Muscle of leg (tissue), 16 donors: ENCODE data around the gene SFXN4. TPM values are rescaled to one million over a fixed set of nuclear protein-coding genes. Genes with fewer than 3 reads are reported as not detected.

Experiments used
- DNase-seq: peaks from one replicate; pipeline ENCODE4 v3.0.0; 2013
- H3K27ac ChIP-seq: one replicate; pipeline ENCODE4 v1.5.1; 2013; ENCODE audit warnings: mild to moderate bottlenecking, low read length, control low read depth
- H3K27me3 ChIP-seq: one replicate; pipeline ENCODE4 v1.6.1; 2013; ENCODE audit warnings: low read length; ENCODE audit not compliant: control insufficient read depth, insufficient read depth
- H3K36me3 ChIP-seq: one replicate; pipeline ENCODE4 v1.6.1; 2013; ENCODE audit warnings: low read length; ENCODE audit not compliant: control insufficient read depth, insufficient read depth
- H3K4me1 ChIP-seq: one replicate; pipeline ENCODE4 v1.6.1; 2013; ENCODE audit warnings: low read length; ENCODE audit not compliant: control insufficient read depth, insufficient read depth
- H3K4me3 ChIP-seq: one replicate; pipeline ENCODE4 v1.5.1; 2013; ENCODE audit warnings: low read length, control low read depth
- H3K9me3 ChIP-seq: replicated peaks from 2 replicates; pipeline ENCODE4 v1.6.1; 2013; ENCODE audit warnings: low read depth, low read length; ENCODE audit not compliant: control insufficient read depth
- WGBS: methylation state at CpG from one replicate; pipeline ENCODE4 v1.1.5; 2013; ENCODE audit warnings: missing lambda C conversion rate; ENCODE audit not compliant: insufficient coverage; 5-methylcytosine and 5-hydroxymethylcytosine counted together
- long read RNA-seq, 11 donors: transcript quantifications; one replicate each; lab custom pipeline, GENCODE V29; 2026
- polyA plus RNA-seq, 8 donors: library from polyadenylated mRNA; unstranded; fragments of 120-200 nt; gene quantifications; one replicate each; pipeline versions ENCODE4 v1.2.1 to v1.2.3, GENCODE V29; 2013; ENCODE audit warnings: inconsistent platforms in 1 of 8, low replicate concordance in 1 of 8; ENCODE audit not compliant: insufficient read length in 8 of 8, insufficient read depth in 1 of 8
- total RNA-seq: library from RNA; stranded (reverse); fragments of 120-200 nt; gene quantifications from one replicate; pipeline ENCODE4 v1.2.4, GENCODE V29; 2013

The SFXN4 gene
- total RNA-seq (18.9 TPM), polyA plus RNA-seq (10 to 100 TPM; 18.6 to 29.7 (median 21.5) TPM)
- long read RNA-seq, donor 1, partial matches to known transcripts = 5 of 7 reads
- long read RNA-seq, donor 1, other reads (novel, unspliced or antisense) = 0 of 7 reads
- long read RNA-seq, donor 2 = 0 reads
- long read RNA-seq, donor 3, partial matches to known transcripts = 18 of 22 reads
- long read RNA-seq, donor 3, other reads (novel, unspliced or antisense) = 0 of 22 reads
- long read RNA-seq, donor 4, partial matches to known transcripts = 0 of 1 reads
- long read RNA-seq, donor 4, other reads (novel, unspliced or antisense) = 0 of 1 reads
- long read RNA-seq, donor 5, transcript SFXN4-201 (14 exons, 1,363 nt) = major isoform, 10 of 16 reads
- long read RNA-seq, donor 5, partial matches to known transcripts = 6 of 16 reads
- long read RNA-seq, donor 5, other reads (novel, unspliced or antisense) = 0 of 16 reads
- long read RNA-seq, donor 6, transcript SFXN4-201 (14 exons, 1,363 nt) = major isoform, 10 of 20 reads
- long read RNA-seq, donor 6, partial matches to known transcripts = 10 of 20 reads
- long read RNA-seq, donor 6, other reads (novel, unspliced or antisense) = 0 of 20 reads
- long read RNA-seq, donor 7, partial matches to known transcripts = 0 of 1 reads
- long read RNA-seq, donor 7, other reads (novel, unspliced or antisense) = 0 of 1 reads
- long read RNA-seq, donor 8, partial matches to known transcripts = 0 of 3 reads
- long read RNA-seq, donor 8, other reads (novel, unspliced or antisense) = 0 of 3 reads
- long read RNA-seq, donor 9, transcript SFXN4-201 (14 exons, 1,363 nt) = major isoform, 5 of 5 reads
- long read RNA-seq, donor 9, partial matches to known transcripts = 0 of 5 reads
- long read RNA-seq, donor 9, other reads (novel, unspliced or antisense) = 0 of 5 reads
- long read RNA-seq, donor 10, partial matches to known transcripts = 5 of 8 reads
- long read RNA-seq, donor 10, other reads (novel, unspliced or antisense) = 0 of 8 reads
- long read RNA-seq, donor 11, partial matches to known transcripts = 0 of 4 reads
- long read RNA-seq, donor 11, other reads (novel, unspliced or antisense) = 0 of 4 reads

GRCh38 chr10:119165171-119166117, at the start of gene SFXN4:
SFXN4 (minus strand) TSS chr10:119165714; CDS start chr10:119165647, 67 bp downstream.
- peak; percentile 88 for DNase-seq
- Histone ChIP-seq H3K36me3 (peaks cover 33% of the 10 kb centered on the region), H3K27me3 (no peaks in the 10 kb centered on the region), H3K4me1 (peaks cover 19% of the 10 kb centered on the region), H3K27ac (peak within 1 kb of the TSS; percentile 89), H3K9me3 (no peaks in the 10 kb centered on the region), H3K4me3 (peak within 1 kb of the TSS; percentile 84)
- under 1% methylated on average over 89 of the region's 90 CpGs for WGBS

- Histone ChIP-seq H3K4me1 (peaks cover 23% of the 10 kb centered on the region), H3K9me3 (no peaks in the 10 kb centered on the region), H3K4me3 (no peak overlapping the region), H3K27me3 (no peaks in the 10 kb centered on the region), H3K27ac (peak overlapping the region; percentile 62), H3K36me3 (no peaks in the 10 kb centered on the region)
- DNase-seq = no peak
- WGBS = 63% methylated on average over 3 of the region's 12 CpGs
Measured at GRCh38 chr10:119211625-119212441, 46.3 kb upstream of the SFXN4 start.

- Histone ChIP-seq H3K27ac (no peak overlapping the region), H3K4me1 (peaks cover 28% of the 10 kb centered on the region), H3K27me3 (no peaks in the 10 kb centered on the region), H3K4me3 (no peak overlapping the region), H3K36me3 (no peaks in the 10 kb centered on the region), H3K9me3 (no peaks in the 10 kb centered on the region)
- no CpG with 5 or more reads among the region's 3 CpGs for WGBS
- DNase-seq = peak; percentile 76
Measured at GRCh38 chr10:119211176-119211575, 45.7 kb upstream of the SFXN4 start.

- Histone ChIP-seq H3K36me3 (no peaks in the 10 kb centered on the region), H3K4me3 (no peak overlapping the region), H3K27me3 (no peaks in the 10 kb centered on the region), H3K4me1 (peaks cover 33% of the 10 kb centered on the region), H3K27ac (no peak overlapping the region), H3K9me3 (no peaks in the 10 kb centered on the region)
- DNase-seq = no peak
- no CpG with 5 or more reads among the region's 2 CpGs for WGBS
Measured at GRCh38 chr10:119210633-119211032, 45.1 kb upstream of the SFXN4 start.

GRCh38 chr10:119209736-119210355, 44.3 kb upstream of the SFXN4 start:
- peak; percentile 37 for DNase-seq
- Histone ChIP-seq H3K4me3 (peak overlapping the region; percentile 59), H3K27ac (peak overlapping the region; percentile 90), H3K27me3 (no peaks in the 10 kb centered on the region), H3K4me1 (peaks cover 34% of the 10 kb centered on the region), H3K9me3 (no peaks in the 10 kb centered on the region), H3K36me3 (no peaks in the 10 kb centered on the region)
- WGBS = no CpG with 5 or more reads among the region's 9 CpGs

- Histone ChIP-seq H3K4me1 (peaks cover 34% of the 10 kb centered on the region), H3K36me3 (no peaks in the 10 kb centered on the region), H3K4me3 (peak overlapping the region; percentile 59), H3K27me3 (no peaks in the 10 kb centered on the region), H3K9me3 (no peaks in the 10 kb centered on the region), H3K27ac (peak overlapping the region; percentile 90)
- peak; percentile 83 for DNase-seq
- 8% methylated on average over 13 of the region's 15 CpGs for WGBS
Measured at GRCh38 chr10:119209035-119209735, 43.7 kb upstream of the SFXN4 start.

- H3K4me3 ChIP-seq = peak overlapping the region; percentile 59
- no peaks in the 10 kb centered on the region for H3K27me3 ChIP-seq
- peak overlapping the region; percentile 90 for H3K27ac ChIP-seq
- H3K4me1 ChIP-seq = peaks cover 34% of the 10 kb centered on the region
- DNase-seq = peak; percentile 46
- WGBS = 20% methylated on average over 1 of the region's 3 CpGs
- H3K36me3 ChIP-seq = no peaks in the 10 kb centered on the region
- H3K9me3 ChIP-seq = no peaks in the 10 kb centered on the region
Measured at GRCh38 chr10:119208553-119208940, 43.0 kb upstream of the SFXN4 start.
